H9 (cell line): ENCODE data around the gene INTS4. TPM values are rescaled to one million over a fixed set of nuclear protein-coding genes. Genes with fewer than 3 reads are reported as not detected.

Source experiments
- DNase-seq: peaks from one replicate; pipeline ENCODE4 v3.0.0-alpha.2; 2017
- H2AFZ ChIP-seq: one replicate; pipeline ENCODE4 v1.6.1; 2013; ENCODE audit warnings: mild to moderate bottlenecking, low read length, control low read depth, moderate library complexity
- H2AK5ac ChIP-seq: 2 replicates; pipeline ENCODE4 v1.6.1; 2013; ENCODE audit warnings: low read length, control low read depth, mixed read lengths; ENCODE audit not compliant: insufficient read length
- H2BK120ac ChIP-seq: one replicate; pipeline ENCODE4 v1.6.1; 2013; ENCODE audit warnings: low read depth, mild to moderate bottlenecking, low read length, control low read depth, inconsistent platforms; ENCODE audit not compliant: poor library complexity, severe bottlenecking
- H2BK12ac ChIP-seq: 2 replicates; pipeline ENCODE4 v1.6.1; 2013; ENCODE audit warnings: low read length, control low read depth, mixed read lengths, low read depth; ENCODE audit not compliant: insufficient read length
- H2BK15ac ChIP-seq: 2 replicates; pipeline ENCODE4 v1.6.1; 2013; ENCODE audit warnings: low read depth, low read length, control low read depth
- H2BK20ac ChIP-seq: one replicate; pipeline ENCODE4 v1.6.1; 2013; ENCODE audit warnings: low read depth, mild to moderate bottlenecking, low read length, control low read depth, inconsistent platforms; ENCODE audit not compliant: poor library complexity, severe bottlenecking
- H2BK5ac ChIP-seq: 2 replicates; pipeline ENCODE4 v1.6.1; 2013; ENCODE audit warnings: low read length, control low read depth, mixed read lengths; ENCODE audit not compliant: insufficient read length
- H3K14ac ChIP-seq: 2 replicates; pipeline ENCODE4 v1.6.1; 2013; ENCODE audit warnings: low read length, control low read depth; ENCODE audit not compliant: insufficient read depth
- H3K18ac ChIP-seq: 2 replicates; pipeline ENCODE4 v1.6.1; 2013; ENCODE audit warnings: low read depth, mild to moderate bottlenecking, mixed read lengths, low read length, control low read depth; ENCODE audit not compliant: insufficient read length
- H3K23ac ChIP-seq: 2 replicates; pipeline ENCODE4 v1.6.1; 2013; ENCODE audit warnings: low read length, control low read depth, mixed read lengths, low read depth; ENCODE audit not compliant: insufficient read length
- H3K23me2 ChIP-seq: 2 replicates; pipeline ENCODE4 v1.6.1; 2013; ENCODE audit warnings: low read depth, mild to moderate bottlenecking, mixed read lengths, low read length, control low read depth; ENCODE audit not compliant: insufficient read length, poor library complexity, severe bottlenecking
- H3K27ac ChIP-seq: 2 replicates; pipeline ENCODE4 v1.5.1; 2013; ENCODE audit warnings: low read length, control low read depth, mixed read lengths, low read depth; ENCODE audit not compliant: insufficient read length
- H3K27me3 ChIP-seq: 2 replicates; pipeline ENCODE4 v1.6.1; 2013; ENCODE audit warnings: low read length, control low read depth, inconsistent platforms; ENCODE audit not compliant: insufficient read depth
- H3K4ac ChIP-seq: 2 replicates; pipeline ENCODE4 v1.6.1; 2013; ENCODE audit warnings: low read depth, mild to moderate bottlenecking, control low read depth, inconsistent platforms, low read length, moderate library complexity
- H3K4me1 ChIP-seq: 2 replicates; pipeline ENCODE4 v1.6.1; 2013; ENCODE audit warnings: low read length, control low read depth, inconsistent platforms; ENCODE audit not compliant: insufficient read depth
- H3K4me2 ChIP-seq: 2 replicates; pipeline ENCODE4 v1.6.1; 2013; ENCODE audit warnings: low read length, control low read depth, mixed read lengths; ENCODE audit not compliant: insufficient read length, insufficient read depth
- H3K56ac ChIP-seq: 2 replicates; pipeline ENCODE4 v1.6.1; 2013; ENCODE audit warnings: low read depth, mild to moderate bottlenecking, mixed read lengths, low read length, control low read depth; ENCODE audit not compliant: insufficient read length
- H3K79me1 ChIP-seq: 2 replicates; pipeline ENCODE4 v1.6.1; 2013; ENCODE audit warnings: low read depth, mild to moderate bottlenecking, moderate library complexity, low read length, control low read depth, inconsistent platforms; ENCODE audit not compliant: insufficient read depth, poor library complexity, severe bottlenecking
- H3K79me2 ChIP-seq: 2 replicates; pipeline ENCODE4 v1.6.1; 2013; ENCODE audit warnings: low read length, control low read depth, inconsistent platforms; ENCODE audit not compliant: insufficient read depth
- H3K9ac ChIP-seq: 2 replicates; pipeline ENCODE4 v1.6.1; 2013; ENCODE audit warnings: low read length, control low read depth, mixed read lengths; ENCODE audit not compliant: insufficient read length; ENCODE audit errors: extremely low read depth
- H3K9me3 ChIP-seq: one replicate; pipeline ENCODE4 v1.6.1; 2013; ENCODE audit warnings: low read depth, low read length, inconsistent platforms; ENCODE audit not compliant: control insufficient read depth
- H3T11ph ChIP-seq: one replicate; pipeline ENCODE4 v1.6.1; 2013; ENCODE audit warnings: mild to moderate bottlenecking, low read length, control low read depth, inconsistent platforms
- H4K20me1 ChIP-seq: one replicate; pipeline ENCODE4 v1.6.1; 2013; ENCODE audit not compliant: control insufficient read depth, insufficient read length, insufficient read depth
- H4K5ac ChIP-seq: 2 replicates; pipeline ENCODE4 v1.6.1; 2013; ENCODE audit warnings: low read depth, mild to moderate bottlenecking, mixed read lengths, low read length, control low read depth; ENCODE audit not compliant: insufficient read length
- H4K8ac ChIP-seq: replicated peaks from 2 replicates; pipeline ENCODE4 v1.6.1; 2013; ENCODE audit warnings: low read length, control low read depth, mixed read lengths, low read depth; ENCODE audit not compliant: insufficient read length
- H4K91ac ChIP-seq: 2 replicates; pipeline ENCODE4 v1.6.1; 2013; ENCODE audit warnings: low read depth, mild to moderate bottlenecking, moderate library complexity, mixed read lengths, low read length, control low read depth; ENCODE audit not compliant: insufficient read length
- H3K27ac Mint-ChIP-seq, 3 experiments: 2 replicates in 2 of 3; 3 replicates in 1 of 3; pipeline ENCODE4 v1.8.0; 2020 to 2021; ENCODE audit warnings: mixed read lengths in 3 of 3, mild to moderate bottlenecking in 1 of 3, moderate library complexity in 1 of 3
- H3K27me3 Mint-ChIP-seq: 2 replicates; pipeline ENCODE4 v1.8.0; 2021; ENCODE audit warnings: low read depth, mild to moderate bottlenecking, moderate library complexity, mixed read lengths
- H3K36me3 Mint-ChIP-seq, 3 experiments: 2 replicates in 2 of 3; 3 replicates in 1 of 3; pipeline ENCODE4 v1.8.0; 2020 to 2021; ENCODE audit warnings: low read depth in 3 of 3, mixed read lengths in 3 of 3; ENCODE audit not compliant: insufficient read depth in 1 of 3
- H3K4me1 Mint-ChIP-seq, 2 experiments: 2 replicates each; pipeline ENCODE4 v1.8.0; 2020; ENCODE audit warnings: mixed read lengths in 2 of 2
- H3K4me3 Mint-ChIP-seq, 2 experiments: 2 replicates in 1 of 2; 3 replicates in 1 of 2; pipeline ENCODE4 v1.8.0; 2020 to 2021; ENCODE audit warnings: mild to moderate bottlenecking in 2 of 2, mixed read lengths in 2 of 2, moderate library complexity in 1 of 2
- H3K9me3 Mint-ChIP-seq, 2 experiments: 2 replicates in 1 of 2; 3 replicates in 1 of 2; pipeline ENCODE4 v1.8.0; 2020; ENCODE audit warnings: mild to moderate bottlenecking in 2 of 2, mixed read lengths in 2 of 2, moderate library complexity in 1 of 2
- CTCF ChIP-seq: fragments of 200-600 bp; sonication (generic); conservative IDR thresholded peaks from 3 replicates; pipeline ENCODE4 v1.8.0; 2021; ENCODE audit warnings: antibody characterized with exemption, mild to moderate bottlenecking
- WGBS: extraction: QIAGEN DNeasy Blood & Tissue Kit; methylation state at CpG from one replicate; pipeline ENCODE4 v1.1.7; 2013; ENCODE audit warnings: missing lambda C conversion rate, low lambda C conversion rate, mixed read lengths; ENCODE audit not compliant: insufficient read length; ENCODE audit errors: extremely low coverage; 5-methylcytosine and 5-hydroxymethylcytosine counted together
- total RNA-seq: library from RNA; stranded (reverse); gene quantifications from 2 replicates; pipeline ENCODE4 v1.2.1, GENCODE V29; 2021

The INTS4 gene
- total RNA-seq, 1 experiment from 2014 or later = 38.6 TPM

GRCh38 chr11:77967121-77967520 is 27.3 kb downstream of the INTS4 start:
- Histone ChIP-seq H3K4me2 (no peak overlapping the region), H3K23ac (no peak overlapping the region), H3T11ph (no peak overlapping the region), H2BK15ac (no peak overlapping the region), H3K27me3 (no peaks in the 10 kb centered on the region), H3K79me2 (no peaks in the 10 kb centered on the region), H2BK12ac (no peak overlapping the region), H3K27ac (no peak overlapping the region), H3K79me1 (no peaks in the 10 kb centered on the region), H2AK5ac (no peak overlapping the region), H2BK20ac (no peak overlapping the region), H3K4me1 (no peaks in the 10 kb centered on the region), H4K5ac (no peak overlapping the region), H3K14ac (no peak overlapping the region), H3K18ac (no peak overlapping the region), H4K91ac (no peak overlapping the region), H2BK5ac (no peak overlapping the region), H3K4ac (no peak overlapping the region), H2AFZ (no peak overlapping the region), H3K9ac (no peak overlapping the region), H4K8ac (no peak overlapping the region), H3K23me2 (no peaks in the 10 kb centered on the region), H3K56ac (no peak overlapping the region), H3K9me3 (no peaks in the 10 kb centered on the region), H2BK120ac (no peak overlapping the region), H4K20me1 (no peaks in the 10 kb centered on the region)
- Mint-ChIP-seq H3K4me1 (no peaks in the 10 kb centered on the region), H3K27me3 (no peaks in the 10 kb centered on the region), H3K4me3 (no peak overlapping the region), H3K27ac (no peak overlapping the region; a peak in 1 of 7 replicates), H3K9me3 (no peaks in the 10 kb centered on the region), H3K36me3 (peaks cover 2 to 6% (median 3%) of the 10 kb centered on the region in 3 experiments; a peak in 3 of 7 replicates)
- TF ChIP-seq CTCF = no peak
- DNase-seq = no peak
- no CpG with 5 or more reads among the region's 2 CpGs for WGBS
